Stimulated activated CD4-positive, alpha-beta T cell treated with anti-CD3 and anti-CD28 coated beads, Interleukin-2, amount 100 ng/mL, for 48 hours (primary cell): Measurements from ENCODE around the gene MTRF1L.

Source experiments
- DNase-seq, 2 donors: peaks; one replicate each; pipeline ENCODE4 v3.0.0-alpha.2; 2020

Gene MTRF1L

GRCh38 chr6:153002613-153003365 lies at the start of gene MTRF1L:
MTRF1L (minus strand) TSS chr6:153002709; CDS start chr6:153002685, 24 bp downstream.
- peak; percentile 79 to 83 for DNase-seq

GRCh38 chr6:153051801-153052200 lies 49.3 kb upstream of the MTRF1L start:
- no peak for DNase-seq

- no peak for DNase-seq
Measured at GRCh38 chr6:153048631-153049030, 46.1 kb upstream of the MTRF1L start.

GRCh38 chr6:153047386-153047785 lies 44.9 kb upstream of the MTRF1L start:
- DNase-seq, result no peak

GRCh38 chr6:153045271-153045670 lies 42.8 kb upstream of the MTRF1L start:
- no peak for DNase-seq

GRCh38 chr6:153044295-153044694 lies 41.8 kb upstream of the MTRF1L start:
- DNase-seq, result no peak

GRCh38 chr6:153043719-153044118 lies 41.2 kb upstream of the MTRF1L start:
- DNase-seq, result no peak

GRCh38 chr6:153038378-153039057 lies 36.0 kb upstream of the MTRF1L start:
- DNase-seq, result no peak

- DNase-seq, result no peak
Measured at GRCh38 chr6:153034139-153034538, 31.6 kb upstream of the MTRF1L start.

- DNase-seq, result no peak
Measured at GRCh38 chr6:153032255-153032882, 29.9 kb upstream of the MTRF1L start.

GRCh38 chr6:153031335-153031955 lies 28.9 kb upstream of the MTRF1L start:
- DNase-seq, result no peak

- DNase-seq, result no peak
Measured at GRCh38 chr6:153028963-153029362, 26.5 kb upstream of the MTRF1L start.

GRCh38 chr6:153028286-153028685 lies 25.8 kb upstream of the MTRF1L start:
- DNase-seq, result no peak

GRCh38 chr6:153027480-153027879 lies 25.0 kb upstream of the MTRF1L start:
- no peak for DNase-seq

GRCh38 chr6:153024709-153025017 lies 22.2 kb upstream of the MTRF1L start:
- DNase-seq, result no peak

GRCh38 chr6:153023977-153024708 lies 21.6 kb upstream of the MTRF1L start:
- peak; percentile 14 to 31 for DNase-seq

- DNase-seq, result no peak
Measured at GRCh38 chr6:153018355-153018754, 15.8 kb upstream of the MTRF1L start.

GRCh38 chr6:153016846-153017245 lies 14.3 kb upstream of the MTRF1L start:
- DNase-seq, result no peak

- no peak for DNase-seq
Measured at GRCh38 chr6:153015094-153015640, 12.7 kb upstream of the MTRF1L start.

- no peak for DNase-seq
Measured at GRCh38 chr6:153013438-153013837, 10.9 kb upstream of the MTRF1L start.

GRCh38 chr6:153012856-153013255 lies 10.3 kb upstream of the MTRF1L start:
- no peak for DNase-seq

GRCh38 chr6:153003366-153003690 lies 819 bp upstream of the MTRF1L start:
- no peak for DNase-seq
